Tibial nerve (tissue), 4 donors: ENCODE data around the gene TCF7L1. TPM values are rescaled to one million over a fixed set of nuclear protein-coding genes. Genes with fewer than 3 reads are reported as not detected.

Experiments
- DNase-seq, 2 donors: peaks; one replicate each; pipeline ENCODE4 v3.0.0-alpha.2; 2019; ENCODE audit warnings: low spot score in 2 of 2
- H3K27ac ChIP-seq, 4 donors: fragments of 200-600 bp; sonication (generic) in 3 of 4; one replicate each; pipeline ENCODE4 v1.5.1; 2017 to 2019; ENCODE audit warnings: mild to moderate bottlenecking in 1 of 4
- H3K27me3 ChIP-seq, 2 donors: fragments of 200-600 bp; sonication (generic) in 1 of 2; one replicate each; pipeline versions ENCODE4 v1.5.1 to v1.6.0; 2017 to 2019
- H3K36me3 ChIP-seq, 3 donors: fragments of 200-600 bp; sonication (generic); one replicate each; pipeline ENCODE4 v1.5.1; 2018 to 2019
- H3K4me1 ChIP-seq, 4 donors: fragments of 200-600 bp; sonication (generic) in 3 of 4; one replicate each; pipeline ENCODE4 v1.5.1; 2017 to 2019
- H3K4me3 ChIP-seq, 4 donors: fragments of 200-600 bp; sonication (generic) in 3 of 4; one replicate each; pipeline ENCODE4 v1.5.1; 2017 to 2019; ENCODE audit warnings: mild to moderate bottlenecking in 1 of 4, moderate library complexity in 1 of 4
- H3K9me3 ChIP-seq, 4 donors: fragments of 200-600 bp; sonication (generic) in 3 of 4; one replicate each; pipeline ENCODE4 v1.5.1; 2017 to 2019
- EP300 ChIP-seq, 2 donors: sonication (generic); formaldehyde crosslinking; IDR thresholded peaks; one replicate each; pipeline ENCODE4 v1.6.1; 2017; ENCODE audit warnings: antibody characterized with exemption in 2 of 2, mild to moderate bottlenecking in 1 of 2
- POLR2A ChIP-seq, 2 donors: fragments of 450-650 bp; IDR thresholded peaks; one replicate each; pipeline ENCODE4 v1.6.1; 2017; ENCODE audit warnings: antibody characterized with exemption in 2 of 2, mild to moderate bottlenecking in 2 of 2, moderate library complexity in 2 of 2
- WGBS, 2 donors: methylation state at CpG; one replicate each; pipeline ENCODE4 v1.1.5; 2018; 5-methylcytosine and 5-hydroxymethylcytosine counted together
- total RNA-seq, 4 donors: library from RNA; depleted of rRNA; stranded (reverse); fragments of >200 nt; gene quantifications; one replicate each; pipeline ENCODE4 v1.1.0, GENCODE V29; 2016
- TF ChIP-seq, protein P1 (sequence below), 5 experiments: fragments of 200-600 bp in 3 of 5; fragments of 450-650 bp in 2 of 5; sonication (generic) in 3 of 5; IDR thresholded peaks; one replicate each; pipeline ENCODE4 v1.5.1; 2016 to 2019; ENCODE audit warnings: antibody characterized with exemption in 5 of 5, mild to moderate bottlenecking in 3 of 5, moderate library complexity in 2 of 5

Gene TCF7L1
- total RNA-seq, 4 donors from 2014 or later, result 3.7 to 14.1 (median 7.1) TPM

DNA sequence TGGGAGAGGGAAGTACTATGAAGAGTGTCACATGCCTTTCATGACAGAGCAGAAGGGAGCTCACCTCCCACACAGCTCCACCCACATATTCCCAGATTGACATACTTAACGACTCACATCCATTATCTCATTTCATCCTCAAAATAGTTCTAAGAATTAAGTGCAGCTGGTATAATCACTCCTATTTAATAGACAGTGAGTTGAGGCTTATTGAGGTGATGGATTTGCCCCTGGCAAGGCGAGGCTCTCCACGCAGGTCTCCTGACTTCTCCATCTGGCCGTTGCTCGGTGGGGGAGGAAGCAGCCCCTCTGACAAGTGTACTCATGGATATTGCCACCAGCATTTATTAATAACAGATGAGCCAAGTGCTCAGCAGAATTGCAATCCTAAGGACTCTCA is 113.2 kb downstream of the TCF7L1 start:
- Histone ChIP-seq H3K27me3 (no peaks in the 10 kb centered on the region), H3K27ac (no peak overlapping the region), H3K4me3 (no peak overlapping the region), H3K9me3 (no peaks in the 10 kb centered on the region), H3K4me1 (peaks cover 0 to 76% (median 20%) of the 10 kb centered on the region in 4 donors), H3K36me3 (no peaks in the 10 kb centered on the region)
- no peak for DNase-seq
- no peak for TF ChIP-seq POLR2A (IDR thresholded peaks at IDR 0.05)
- TF ChIP-seq, protein P1, sequence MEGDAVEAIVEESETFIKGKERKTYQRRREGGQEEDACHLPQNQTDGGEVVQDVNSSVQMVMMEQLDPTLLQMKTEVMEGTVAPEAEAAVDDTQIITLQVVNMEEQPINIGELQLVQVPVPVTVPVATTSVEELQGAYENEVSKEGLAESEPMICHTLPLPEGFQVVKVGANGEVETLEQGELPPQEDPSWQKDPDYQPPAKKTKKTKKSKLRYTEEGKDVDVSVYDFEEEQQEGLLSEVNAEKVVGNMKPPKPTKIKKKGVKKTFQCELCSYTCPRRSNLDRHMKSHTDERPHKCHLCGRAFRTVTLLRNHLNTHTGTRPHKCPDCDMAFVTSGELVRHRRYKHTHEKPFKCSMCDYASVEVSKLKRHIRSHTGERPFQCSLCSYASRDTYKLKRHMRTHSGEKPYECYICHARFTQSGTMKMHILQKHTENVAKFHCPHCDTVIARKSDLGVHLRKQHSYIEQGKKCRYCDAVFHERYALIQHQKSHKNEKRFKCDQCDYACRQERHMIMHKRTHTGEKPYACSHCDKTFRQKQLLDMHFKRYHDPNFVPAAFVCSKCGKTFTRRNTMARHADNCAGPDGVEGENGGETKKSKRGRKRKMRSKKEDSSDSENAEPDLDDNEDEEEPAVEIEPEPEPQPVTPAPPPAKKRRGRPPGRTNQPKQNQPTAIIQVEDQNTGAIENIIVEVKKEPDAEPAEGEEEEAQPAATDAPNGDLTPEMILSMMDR (IDR thresholded peaks at IDR 0.05), result no peak
- WGBS, 2 donors, result 50 to 59% methylated on average over 5 of the region's 5 CpGs

DNA sequence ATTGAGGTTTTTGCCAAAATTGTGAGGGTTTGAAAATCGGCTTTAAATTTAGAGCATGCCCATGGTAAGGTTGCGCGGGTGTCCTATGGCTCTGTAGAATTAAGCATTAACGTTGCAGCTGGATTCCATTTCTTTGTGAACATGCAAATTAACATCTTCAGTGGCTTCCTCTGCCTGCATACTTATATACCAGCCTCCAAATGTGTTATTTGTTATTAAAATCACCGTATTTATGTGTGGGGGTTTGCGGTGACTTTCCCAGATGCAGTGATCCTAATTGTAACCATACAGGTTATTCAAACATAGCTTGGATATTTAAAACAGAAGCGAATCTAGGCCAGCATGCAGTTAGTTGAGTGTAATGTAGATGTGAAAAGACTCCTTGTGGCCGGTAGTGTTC is 114.4 kb downstream of the TCF7L1 start:
- H3K36me3 ChIP-seq, result no peaks in the 10 kb centered on the region
- H3K4me1 ChIP-seq, result peaks cover 0 to 68% (median 20%) of the 10 kb centered on the region in 4 donors
- peak overlapping the region in 1 of 4 donors; percentile 75 for H3K27ac ChIP-seq
- no peak overlapping the region for H3K4me3 ChIP-seq
- no peaks in the 10 kb centered on the region for H3K9me3 ChIP-seq
- no peaks in the 10 kb centered on the region for H3K27me3 ChIP-seq
- WGBS, 2 donors, result 71 to 75% methylated on average over 8 of the region's 8 CpGs
- TF ChIP-seq POLR2A (IDR thresholded peaks at IDR 0.05) (no peak), EP300 (IDR thresholded peaks at IDR 0.05) (no peak)
- TF ChIP-seq, protein P1 (IDR thresholded peaks at IDR 0.05), result no peak
- no peak for DNase-seq

DNA sequence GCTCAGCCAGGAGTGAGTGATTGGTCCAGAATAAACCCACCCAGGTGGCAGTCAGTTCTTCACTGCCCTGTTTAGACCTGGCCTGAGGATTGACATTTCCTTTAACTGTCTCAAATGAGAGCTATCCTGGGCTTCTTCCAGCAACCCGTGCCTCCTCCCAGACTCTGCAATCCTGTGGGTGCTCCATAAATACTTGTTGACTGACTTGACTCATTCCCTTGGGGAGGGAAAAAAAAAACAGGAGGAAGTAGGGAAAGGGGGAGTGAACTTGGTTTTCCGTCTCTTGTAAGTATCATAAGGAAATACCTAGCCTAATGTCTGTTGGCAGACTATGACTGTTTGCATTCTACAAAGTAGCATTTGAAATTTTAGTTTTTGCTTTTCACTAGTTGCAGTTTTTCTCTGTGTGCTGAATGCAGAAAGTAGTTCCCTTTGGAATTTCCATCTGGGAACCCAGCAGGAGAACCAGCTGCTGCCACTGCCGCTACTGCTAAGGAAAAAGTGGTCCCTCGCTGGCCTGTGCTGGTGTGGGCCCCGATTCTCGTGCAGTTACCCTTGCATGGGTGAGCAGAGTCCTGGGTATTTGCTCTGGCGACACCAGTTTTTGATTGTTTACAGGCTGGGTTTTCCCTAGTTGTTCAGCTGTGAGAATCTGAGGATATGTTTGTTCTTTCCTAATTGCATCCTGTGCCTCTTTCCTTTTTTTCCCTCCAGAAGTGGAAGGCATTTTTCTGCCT is 115.7 kb downstream of the TCF7L1 start:
- H3K4me3 ChIP-seq, result no peak overlapping the region

DNA sequence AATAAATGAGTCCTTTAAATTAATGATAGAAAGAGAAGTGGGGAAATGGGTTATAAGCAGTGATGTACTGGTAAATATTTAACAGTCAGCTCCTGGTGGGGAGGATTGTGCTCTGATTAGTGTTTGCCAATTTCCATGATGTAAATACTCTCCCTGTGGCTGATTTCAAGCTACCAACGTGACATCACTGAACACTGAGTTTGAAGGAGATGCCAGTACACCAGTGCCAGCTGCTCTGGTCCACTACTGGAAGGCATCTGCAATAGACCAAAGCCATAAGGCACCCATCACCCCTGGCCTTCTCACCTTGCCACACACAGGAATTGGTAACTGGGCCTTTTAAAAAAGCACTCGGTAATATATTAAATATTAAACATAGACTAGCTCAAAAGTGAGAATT is 116.9 kb downstream of the TCF7L1 start:
- Histone ChIP-seq H3K27ac (peak overlapping the region in 2 of 4 donors; percentile 75 to 76), H3K4me3 (no peak overlapping the region), H3K9me3 (no peaks in the 10 kb centered on the region), H3K4me1 (peaks cover 0 to 72% (median 25%) of the 10 kb centered on the region in 4 donors), H3K27me3 (no peaks in the 10 kb centered on the region), H3K36me3 (no peaks in the 10 kb centered on the region)
- DNase-seq, result no peak
- TF ChIP-seq, protein P1 (IDR thresholded peaks at IDR 0.05), result no peak
- no peak for TF ChIP-seq EP300 (IDR thresholded peaks at IDR 0.05)
- no peak for TF ChIP-seq POLR2A (IDR thresholded peaks at IDR 0.05)
- WGBS, 2 donors, result 75 to 77% methylated on average over 2 of the region's 2 CpGs

More for the DNA sequence above, 115.7 kb downstream of the TCF7L1 start:
- no peaks in the 10 kb centered on the region for H3K36me3 ChIP-seq
- peaks cover 0 to 63% (median 21%) of the 10 kb centered on the region in 4 donors for H3K4me1 ChIP-seq
- no peaks in the 10 kb centered on the region for H3K27me3 ChIP-seq
- H3K27ac ChIP-seq, result peak overlapping the region in 2 of 4 donors; percentile 75 to 76
- H3K9me3 ChIP-seq, result no peaks in the 10 kb centered on the region
- DNase-seq, result no peak
- WGBS, 2 donors, result 26 to 28% methylated on average over 7 of the region's 7 CpGs
- TF ChIP-seq, protein P1 (IDR thresholded peaks at IDR 0.05), result no peak
- TF ChIP-seq POLR2A (IDR thresholded peaks at IDR 0.05) (no peak), EP300 (IDR thresholded peaks at IDR 0.05) (peak in 1 of 2 donors; percentile 35)

DNA sequence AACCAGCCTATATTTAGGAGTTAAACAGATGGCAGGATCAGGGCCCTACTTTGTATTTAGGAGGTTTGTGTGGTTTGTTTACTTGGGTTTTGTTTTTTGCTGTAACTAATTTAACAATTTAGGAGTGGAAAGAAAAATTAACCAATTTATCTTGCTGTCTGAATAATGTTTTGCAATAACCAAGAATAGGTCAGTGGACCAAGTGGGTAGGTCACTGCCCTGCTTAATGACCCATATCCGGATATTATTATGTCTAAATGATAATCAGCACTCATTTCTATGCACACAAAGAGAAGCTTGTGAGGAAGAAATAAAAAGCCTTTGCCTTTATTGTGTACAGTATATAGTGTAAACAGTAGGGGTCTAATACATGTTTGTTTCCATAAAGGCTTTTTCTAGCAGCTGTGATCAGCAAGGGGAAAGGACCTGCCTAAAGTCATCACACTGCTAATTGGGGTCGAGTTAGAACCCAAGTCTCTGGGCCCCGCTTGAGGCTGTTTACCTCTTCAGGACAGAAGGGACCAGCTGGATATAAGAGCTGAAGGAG is 118.0 kb downstream of the TCF7L1 start:
- Histone ChIP-seq H3K4me3 (no peak overlapping the region), H3K27ac (peak overlapping the region in 1 of 4 donors; percentile 25), H3K4me1 (peaks cover 0 to 78% (median 35%) of the 10 kb centered on the region in 4 donors), H3K27me3 (no peaks in the 10 kb centered on the region), H3K9me3 (no peaks in the 10 kb centered on the region), H3K36me3 (no peaks in the 10 kb centered on the region)
- DNase-seq, result no peak
- 54 to 63% methylated on average over 3 of the region's 3 CpGs for WGBS, 2 donors
- no peak for TF ChIP-seq POLR2A (IDR thresholded peaks at IDR 0.05)
- TF ChIP-seq, protein P1 (IDR thresholded peaks at IDR 0.05), result no peak
